Stimulated activated CD8-positive, alpha-beta memory T cell treated with anti-CD3 and anti-CD28 coated beads, Interleukin-7, amount 100 ng/mL, for 1 hour (primary cell): ENCODE results near the gene KRTAP5-7.
"Not testable (repeated sequence)": the region's sequence is repeated elsewhere in the genome, so short reads cannot be mapped to it uniquely, and the experiment has no call there.

Experiments used
- DNase-seq, 2 donors: peaks; one replicate each; pipeline ENCODE4 v3.0.0-alpha.2; 2020; ENCODE audit warnings: low read depth in 2 of 2

The KRTAP5-7 gene

DNA sequence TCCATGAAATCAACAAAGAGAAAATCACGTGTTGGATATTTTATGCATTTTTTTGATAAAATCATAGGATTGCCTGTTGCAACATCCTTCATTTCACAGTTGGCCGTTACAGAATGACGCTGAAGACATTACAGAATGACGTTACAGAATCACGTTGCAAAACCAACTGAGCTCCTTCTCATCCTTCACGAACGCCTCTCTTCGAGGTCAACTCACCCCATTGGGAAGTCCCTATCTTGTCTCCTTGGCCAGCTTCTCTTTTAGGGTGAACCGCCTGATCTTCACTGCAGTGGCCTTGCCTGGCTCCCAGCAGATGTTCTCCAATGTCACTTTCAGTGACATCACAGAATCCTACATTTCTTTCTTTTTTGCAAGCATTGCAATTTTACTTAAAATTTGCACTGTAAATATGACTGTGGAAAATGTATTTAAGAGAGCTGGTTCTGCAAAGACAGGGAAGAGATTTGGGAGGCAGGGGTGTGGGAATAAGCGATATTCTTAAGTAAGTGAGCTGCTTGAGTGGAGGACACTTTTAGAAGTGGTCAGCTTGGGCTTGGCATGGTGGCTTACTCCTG, 5.1 kb downstream of the KRTAP5-7 start:
- DNase-seq: no peak

DNA sequence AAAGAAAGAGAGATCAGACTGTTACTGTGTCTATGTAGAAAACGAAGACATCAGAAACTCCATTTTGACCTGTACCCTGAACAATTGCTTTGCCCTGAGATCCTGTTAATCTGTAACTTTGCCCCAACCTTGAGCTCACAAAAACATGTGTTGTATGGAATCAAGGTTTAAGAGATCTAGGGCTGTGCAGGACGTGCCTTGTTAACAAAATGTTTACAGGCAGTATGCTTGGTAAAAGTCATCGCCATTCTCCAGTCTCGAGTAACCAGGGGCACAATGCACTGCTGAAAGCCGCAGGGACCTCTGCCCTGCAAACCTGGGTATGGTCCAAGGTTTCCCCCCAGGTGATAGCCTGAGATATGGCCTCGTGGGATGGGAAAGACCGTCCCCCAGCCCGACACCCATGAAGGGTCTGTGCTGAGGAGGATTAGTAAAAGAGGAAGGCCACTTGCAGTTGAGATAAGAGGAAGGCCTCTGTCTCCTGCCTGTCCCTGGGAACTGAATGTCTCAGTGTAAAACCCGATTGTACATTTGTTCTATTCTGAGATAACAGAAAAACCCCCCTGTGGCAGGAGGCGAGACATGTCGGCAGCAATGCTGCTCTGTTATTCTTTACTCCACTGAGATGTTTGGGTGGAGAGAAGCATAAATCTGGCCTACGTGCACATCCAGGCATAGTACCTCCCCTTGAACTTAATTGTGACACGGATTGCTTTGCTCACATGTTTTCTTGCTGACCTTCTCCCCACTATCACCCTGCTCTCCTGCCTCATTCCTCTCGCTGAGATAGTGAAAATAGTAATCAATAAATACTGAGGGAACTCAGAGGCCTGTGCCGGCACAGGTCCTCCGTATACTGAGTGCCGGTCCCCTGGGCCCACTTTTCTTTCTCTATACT, 7.9 kb downstream of the KRTAP5-7 start:
- not testable (repeated sequence) for DNase-seq

DNA sequence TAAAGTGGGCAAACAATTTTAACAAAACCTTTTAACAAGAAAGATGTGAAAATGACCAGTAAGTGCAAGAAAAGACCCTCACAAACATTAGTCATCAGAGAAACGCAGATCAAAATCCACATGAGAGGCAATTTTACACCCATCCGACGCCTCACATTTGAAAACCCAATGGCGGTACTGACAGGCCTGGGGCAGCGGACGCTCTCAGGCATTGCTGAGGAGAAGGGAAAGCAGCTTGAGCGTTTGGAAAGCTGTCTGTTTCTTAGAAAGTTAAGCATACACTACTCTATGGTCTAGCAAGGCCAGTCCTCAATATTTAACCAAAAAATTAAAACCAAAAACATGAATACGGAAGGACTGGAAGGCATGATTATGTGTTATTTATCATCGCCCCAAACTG, 8.8 kb downstream of the KRTAP5-7 start:
- DNase-seq: no peak

DNA sequence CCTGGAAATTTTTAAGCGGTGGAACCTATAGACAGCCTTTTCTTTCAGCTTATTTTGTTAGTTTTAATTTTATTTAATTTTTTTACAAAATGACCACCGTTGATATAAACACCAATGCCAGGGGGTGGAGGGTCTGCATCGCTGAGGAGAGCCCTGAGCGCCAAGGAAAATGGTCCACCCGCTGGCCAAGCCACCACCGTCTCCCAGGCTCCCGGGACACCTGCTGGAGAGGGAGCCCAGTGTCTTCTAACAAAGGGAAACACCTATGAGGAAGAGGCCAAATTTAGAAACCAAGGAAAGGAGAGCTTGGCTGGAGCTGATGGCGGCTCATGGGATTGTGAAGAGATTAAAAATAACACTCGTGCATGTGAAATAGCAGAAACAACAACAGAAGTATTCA, 10.5 kb downstream of the KRTAP5-7 start:
- no peak for DNase-seq

DNA sequence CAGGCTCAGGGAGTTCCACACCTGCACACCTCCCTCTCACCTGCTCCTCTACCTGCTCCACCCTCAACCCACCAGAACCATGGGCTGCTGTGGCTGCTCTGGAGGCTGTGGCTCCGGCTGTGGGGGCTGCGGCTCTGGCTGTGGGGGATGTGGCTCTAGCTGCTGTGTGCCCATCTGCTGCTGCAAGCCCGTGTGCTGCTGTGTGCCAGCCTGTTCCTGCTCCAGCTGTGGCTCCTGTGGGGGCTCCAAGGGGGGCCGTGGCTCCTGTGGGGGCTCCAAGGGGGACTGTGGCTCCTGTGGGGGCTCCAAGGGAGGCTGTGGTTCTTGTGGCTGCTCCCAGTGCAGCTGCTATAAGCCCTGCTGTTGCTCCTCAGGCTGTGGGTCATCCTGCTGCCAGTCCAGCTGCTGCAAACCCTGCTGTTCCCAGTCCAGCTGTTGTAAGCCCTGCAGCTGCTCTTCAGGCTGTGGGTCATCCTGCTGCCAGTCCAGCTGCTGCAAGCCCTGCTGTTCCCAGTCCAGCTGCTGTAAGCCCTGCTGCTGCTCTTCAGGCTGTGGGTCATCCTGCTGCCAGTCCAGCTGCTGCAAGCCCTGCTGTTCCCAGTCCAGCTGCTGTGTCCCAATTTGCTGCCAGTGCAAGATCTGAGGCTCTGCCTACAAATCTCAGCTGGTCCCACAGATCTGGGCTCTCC, 11.1 kb downstream of the KRTAP5-7 start, which contains the start of gene KRTAP5-8:
Gene KRTAP5-8, plus strand, starts transcription at position 49 of the 689 bp plus-strand sequence. Its CDS starts 31 bp downstream, at position 80.
- DNase-seq: not testable (repeated sequence)

DNA sequence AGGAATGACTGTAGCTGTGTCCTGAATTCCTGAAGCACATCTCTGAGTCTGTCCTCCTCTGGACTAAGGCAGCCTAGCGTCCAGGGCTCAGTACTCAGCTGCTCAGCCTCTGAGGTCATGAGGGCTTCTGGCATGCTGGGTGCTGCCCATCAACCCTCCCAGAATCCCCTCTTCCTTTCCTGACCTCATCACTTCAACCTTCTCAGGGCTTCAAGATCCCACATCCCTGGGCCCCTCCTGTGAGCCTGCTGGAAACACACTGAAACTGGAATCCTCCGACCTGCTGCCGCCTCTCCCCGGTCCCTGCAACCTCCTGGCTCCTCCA, 11.6 kb downstream of the KRTAP5-7 start:
- no peak for DNase-seq

DNA sequence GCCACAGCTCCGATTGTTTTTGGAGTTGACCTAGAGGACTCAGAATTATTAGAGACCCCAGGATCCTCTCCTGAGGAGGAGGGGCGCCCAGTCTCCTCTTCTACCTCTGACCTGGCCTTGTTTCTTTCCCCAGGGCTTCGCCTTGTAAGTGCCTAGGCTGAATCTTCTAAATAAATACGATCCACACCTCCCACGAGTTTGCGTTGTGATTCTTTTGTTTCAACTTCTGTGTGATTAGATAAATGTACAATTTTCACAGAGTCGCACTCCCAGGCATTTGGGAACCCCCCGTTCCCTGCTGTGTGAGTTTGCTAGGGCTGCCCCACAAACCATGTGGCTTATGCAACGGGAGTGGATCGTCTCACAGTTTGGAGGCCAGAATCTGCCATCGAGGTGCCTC, 11.9 kb downstream of the KRTAP5-7 start:
- no peak for DNase-seq

DNA sequence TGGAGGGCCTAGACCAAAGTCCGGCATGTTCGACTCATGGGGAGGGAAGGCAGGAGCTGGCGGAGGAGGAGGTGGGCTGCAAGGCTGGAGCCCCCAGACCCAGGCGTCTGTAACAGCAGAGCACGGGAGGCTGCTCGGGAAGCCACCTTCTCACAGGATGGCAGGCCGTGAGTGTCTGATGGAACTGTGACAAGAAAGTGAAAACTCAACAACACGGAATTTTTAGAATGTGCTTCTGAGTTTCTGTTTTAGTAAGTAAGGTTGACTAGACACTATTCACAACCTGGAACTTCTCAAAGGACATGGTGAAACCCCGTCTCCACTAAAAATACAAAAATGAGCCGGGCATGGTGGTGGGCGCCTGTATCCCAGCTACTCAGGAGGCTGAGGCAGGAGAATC, 12.9 kb downstream of the KRTAP5-7 start:
- not testable (repeated sequence) for DNase-seq

DNA sequence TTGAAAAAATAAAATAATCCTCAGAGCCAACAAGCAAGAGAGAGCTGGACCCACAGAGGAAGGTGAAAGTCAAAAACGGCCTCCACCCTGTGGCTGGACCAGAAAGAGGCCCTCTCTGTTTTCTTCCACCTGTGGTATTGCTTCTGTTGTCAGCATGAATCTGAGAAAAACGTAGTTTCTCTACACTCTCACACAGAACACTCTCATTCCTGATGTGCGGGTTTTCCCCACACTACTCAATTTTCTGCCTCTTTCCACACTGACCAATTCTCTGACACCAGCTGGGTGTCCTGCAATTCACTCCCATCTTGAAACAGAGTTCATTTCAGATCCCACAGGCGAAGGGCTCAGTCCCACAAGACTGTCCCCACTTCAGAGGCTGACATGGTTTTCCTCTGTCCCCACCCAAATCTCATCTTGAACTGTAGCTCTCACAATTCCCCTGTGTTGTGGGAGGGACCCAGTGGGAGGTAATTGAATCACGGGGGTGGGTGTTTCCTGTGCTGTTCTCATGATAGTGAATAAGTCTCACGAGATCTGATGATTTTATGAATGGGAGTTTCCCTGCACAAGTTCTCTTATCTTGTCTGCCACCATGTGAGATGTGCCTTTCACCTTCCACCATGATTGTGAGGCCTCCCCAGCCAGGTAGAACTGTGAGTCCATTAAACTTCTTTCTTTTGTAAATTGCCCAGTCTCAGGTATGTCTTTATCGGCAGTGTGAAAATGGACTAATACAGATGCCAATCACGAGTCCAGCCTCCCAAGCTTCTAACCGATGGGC, 13.6 kb downstream of the KRTAP5-7 start:
- DNase-seq: not testable (repeated sequence)

DNA sequence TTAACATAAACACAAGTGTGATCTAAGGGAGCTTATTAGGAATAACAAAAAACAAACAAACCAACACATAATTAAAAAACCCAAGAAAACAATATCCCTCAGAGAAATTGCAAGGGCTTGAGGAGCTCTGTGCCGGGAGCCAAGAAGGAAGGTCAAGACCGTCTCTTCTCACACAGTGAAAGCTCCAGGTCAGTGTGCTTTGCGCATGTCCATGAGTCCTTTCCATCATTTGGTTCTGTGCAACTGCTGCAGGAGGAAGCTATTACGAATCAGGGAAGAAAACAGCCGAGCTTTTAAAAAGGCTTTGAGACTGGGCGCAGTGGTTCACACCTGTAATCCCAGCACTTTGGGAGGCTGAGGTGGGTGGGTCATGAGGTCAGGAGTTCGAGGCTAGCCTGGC, 15.3 kb downstream of the KRTAP5-7 start:
- DNase-seq: no peak

DNA sequence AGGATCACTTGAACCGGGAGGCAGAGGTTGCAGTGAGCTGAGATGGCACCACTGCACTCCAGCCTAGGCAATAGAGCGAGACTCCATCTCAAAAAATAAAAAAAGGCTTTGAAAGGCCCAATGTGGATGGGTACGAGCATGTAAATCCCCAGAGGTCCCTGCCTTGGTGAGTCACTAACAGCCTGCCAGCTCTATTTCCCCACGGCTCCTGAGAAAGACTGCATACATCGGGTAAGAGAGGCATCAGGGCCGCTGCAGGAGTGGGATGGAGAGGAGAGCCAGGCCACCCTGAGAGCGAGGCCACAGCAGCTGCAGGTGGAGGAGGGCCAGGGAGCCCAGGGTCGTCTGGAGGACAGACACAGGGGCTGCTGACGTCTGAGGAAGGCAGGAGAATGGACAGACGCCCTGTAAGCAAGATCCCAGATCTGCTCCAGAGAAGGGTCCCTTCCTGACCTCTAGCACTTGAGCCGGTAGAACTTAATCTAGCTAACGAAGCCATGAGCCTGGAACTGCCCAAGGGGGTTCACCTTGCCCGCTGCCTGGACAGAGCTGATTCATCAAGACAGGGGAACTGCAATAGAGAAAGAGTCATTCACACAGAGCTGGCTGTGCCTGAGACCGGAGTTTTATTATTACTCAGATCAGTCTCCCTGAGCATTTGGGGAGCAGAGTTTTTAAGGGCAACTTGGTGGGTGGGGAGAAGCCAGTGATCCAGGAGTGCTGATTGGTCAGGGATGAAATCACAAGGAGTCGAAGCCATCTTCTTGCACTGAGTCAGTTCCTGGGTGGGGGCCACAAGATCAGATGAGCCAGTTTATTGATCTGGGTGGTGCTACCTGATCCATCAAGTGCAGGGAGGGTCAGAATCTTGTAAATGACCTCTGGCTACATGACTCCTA, 16.1 kb downstream of the KRTAP5-7 start:
- no peak for DNase-seq

DNA sequence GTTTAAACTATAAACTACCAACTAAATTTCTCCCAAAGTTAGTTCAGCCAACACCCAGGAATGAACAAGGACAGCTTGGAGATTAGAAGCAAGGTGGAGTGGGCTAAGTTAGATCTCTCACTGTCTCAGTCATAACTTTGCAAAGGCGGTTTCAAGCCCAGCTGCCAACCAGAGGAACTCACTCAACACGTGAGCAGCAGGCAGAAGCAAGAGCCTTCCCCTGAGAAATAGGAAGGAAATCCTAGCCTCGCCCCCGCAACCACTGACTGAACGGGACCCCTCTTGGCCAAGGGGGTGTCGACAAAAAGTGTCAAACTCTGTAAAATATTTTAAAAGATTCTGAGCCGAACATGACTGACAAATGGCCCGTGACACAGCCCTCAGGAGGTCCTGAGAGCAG, 16.8 kb downstream of the KRTAP5-7 start:
- DNase-seq: no peak

DNA sequence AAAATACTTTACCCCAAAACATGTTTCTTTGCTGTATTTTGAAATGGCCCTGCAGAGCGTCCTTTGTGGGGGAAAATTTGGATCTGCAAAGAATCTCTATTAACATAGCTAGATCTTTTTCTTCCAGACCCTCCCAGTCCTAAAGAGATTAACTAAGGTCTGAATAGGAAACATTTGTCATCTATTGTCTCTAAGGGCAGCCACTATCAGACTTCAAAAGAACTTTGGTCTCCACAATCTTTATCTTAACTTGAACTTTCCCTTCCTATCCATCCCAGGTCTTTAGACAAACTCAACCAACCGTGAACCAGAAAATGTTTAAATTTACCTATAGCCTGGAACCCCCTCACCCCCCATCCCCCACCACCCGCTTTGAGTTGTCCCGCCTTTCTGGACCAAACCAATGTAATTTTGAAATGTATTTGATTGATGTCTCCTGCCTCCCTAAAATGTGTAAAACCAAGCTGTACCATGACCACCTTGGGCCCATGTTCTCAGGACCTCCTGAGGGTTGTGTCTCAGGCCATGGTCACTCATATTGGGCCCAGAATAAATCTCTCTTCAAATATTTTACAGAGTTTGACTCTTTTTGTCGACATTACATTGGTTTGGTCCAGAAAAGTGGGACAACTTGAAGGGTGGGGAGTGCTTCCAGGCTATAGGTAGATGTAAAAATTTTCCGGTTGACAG, 17.6 kb downstream of the KRTAP5-7 start:
- no peak for DNase-seq

DNA sequence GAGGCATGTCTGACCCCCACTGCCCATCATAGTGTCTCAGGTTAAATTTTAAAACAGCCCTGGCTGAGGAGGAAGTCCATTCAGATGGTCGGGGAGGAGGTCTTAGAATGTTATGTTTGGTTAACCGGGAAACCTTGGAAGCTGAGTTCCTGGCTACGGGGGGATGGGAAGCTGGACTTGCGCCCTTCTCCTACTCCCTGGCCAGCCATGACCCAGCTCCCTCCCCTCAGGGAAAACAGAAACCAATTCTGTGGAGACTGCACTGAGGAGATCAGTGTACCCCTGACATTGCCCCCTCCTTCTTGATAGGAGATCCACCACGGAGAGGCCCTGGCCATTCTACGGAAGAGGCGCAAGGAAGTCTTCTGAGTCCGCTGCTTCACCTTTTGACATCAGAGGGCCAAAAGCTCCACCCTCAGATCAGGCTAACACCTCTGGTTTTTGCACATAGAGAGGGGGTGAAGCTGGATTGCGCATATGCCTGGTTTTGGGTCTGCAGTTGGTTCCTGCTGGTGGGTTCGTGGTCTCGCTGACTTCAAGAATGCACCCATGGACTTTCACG, 18.4 kb downstream of the KRTAP5-7 start:
- no peak for DNase-seq

DNA sequence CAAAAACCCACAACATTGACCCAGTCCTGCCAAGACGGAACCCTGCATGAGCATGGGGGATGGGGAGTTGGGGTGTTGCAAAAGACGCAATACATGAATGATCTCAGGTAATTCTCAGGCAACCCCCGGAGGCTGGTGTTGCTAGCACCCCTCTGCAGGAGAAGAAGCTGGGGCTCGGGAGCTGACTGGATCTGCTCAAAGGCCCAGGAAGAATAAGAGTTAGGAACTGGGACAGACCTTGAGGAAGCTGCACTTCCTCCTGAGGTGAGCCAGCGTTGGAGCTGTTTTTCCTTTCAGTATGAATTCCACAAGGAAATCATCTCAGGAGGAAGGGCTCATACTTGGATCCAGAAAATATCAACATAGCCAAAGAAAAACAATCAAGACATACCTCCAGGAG, 21.1 kb downstream of the KRTAP5-7 start, which contains the start of gene KRTAP5-9:
Gene KRTAP5-9, plus strand, starts transcription at position 301 of the 400 bp plus-strand sequence. CDS start 238 bp downstream, outside the sequence.
- no peak for DNase-seq

DNA sequence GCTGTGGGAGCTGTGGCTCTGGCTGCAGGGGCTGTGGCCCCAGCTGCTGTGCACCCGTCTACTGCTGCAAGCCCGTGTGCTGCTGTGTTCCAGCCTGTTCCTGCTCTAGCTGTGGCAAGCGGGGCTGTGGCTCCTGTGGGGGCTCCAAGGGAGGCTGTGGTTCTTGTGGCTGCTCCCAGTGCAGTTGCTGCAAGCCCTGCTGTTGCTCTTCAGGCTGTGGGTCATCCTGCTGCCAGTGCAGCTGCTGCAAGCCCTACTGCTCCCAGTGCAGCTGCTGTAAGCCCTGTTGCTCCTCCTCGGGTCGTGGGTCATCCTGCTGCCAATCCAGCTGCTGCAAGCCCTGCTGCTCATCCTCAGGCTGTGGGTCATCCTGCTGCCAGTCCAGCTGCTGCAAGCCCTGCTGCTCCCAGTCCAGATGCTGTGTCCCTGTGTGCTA, 21.7 kb downstream of the KRTAP5-7 start:
- no peak for DNase-seq

DNA sequence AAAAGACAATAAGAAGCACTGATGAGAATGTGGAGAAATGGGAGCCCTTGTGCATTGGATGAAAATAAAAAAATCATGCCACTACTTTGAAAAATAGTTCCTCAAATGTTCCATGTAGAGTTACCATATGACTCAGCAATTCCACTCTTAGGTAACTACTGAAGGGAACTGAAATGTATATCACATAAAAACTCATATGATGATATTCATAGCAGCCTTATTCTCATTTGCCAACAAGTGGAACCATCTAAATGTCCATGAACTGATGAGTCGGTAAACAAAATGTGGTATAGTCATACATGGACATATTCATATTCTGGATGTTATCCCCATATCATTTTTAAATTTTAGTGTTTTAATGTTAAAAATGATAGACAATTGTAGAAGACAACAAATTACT, 24.6 kb downstream of the KRTAP5-7 start:
- DNase-seq: no peak

DNA sequence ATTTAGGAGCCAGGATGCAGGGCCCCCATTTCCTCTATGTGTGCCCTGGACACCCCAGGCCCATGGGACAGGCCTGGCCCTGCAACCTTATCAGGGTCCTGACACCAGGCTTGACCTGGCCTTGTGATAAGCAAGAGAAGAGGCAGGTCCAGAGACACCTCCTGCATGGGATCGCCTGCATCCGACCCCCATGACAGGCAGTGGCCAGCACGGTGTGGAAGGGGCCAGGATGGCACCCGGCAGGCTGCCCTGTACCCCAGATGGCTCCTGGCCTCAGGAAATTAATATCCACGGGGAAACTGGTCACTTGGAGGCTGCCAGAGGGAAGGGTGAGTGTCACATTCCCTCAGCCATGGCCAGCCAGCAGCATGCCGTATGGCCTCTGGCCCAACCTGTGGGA, 27.9 kb downstream of the KRTAP5-7 start:
- DNase-seq: no peak

DNA sequence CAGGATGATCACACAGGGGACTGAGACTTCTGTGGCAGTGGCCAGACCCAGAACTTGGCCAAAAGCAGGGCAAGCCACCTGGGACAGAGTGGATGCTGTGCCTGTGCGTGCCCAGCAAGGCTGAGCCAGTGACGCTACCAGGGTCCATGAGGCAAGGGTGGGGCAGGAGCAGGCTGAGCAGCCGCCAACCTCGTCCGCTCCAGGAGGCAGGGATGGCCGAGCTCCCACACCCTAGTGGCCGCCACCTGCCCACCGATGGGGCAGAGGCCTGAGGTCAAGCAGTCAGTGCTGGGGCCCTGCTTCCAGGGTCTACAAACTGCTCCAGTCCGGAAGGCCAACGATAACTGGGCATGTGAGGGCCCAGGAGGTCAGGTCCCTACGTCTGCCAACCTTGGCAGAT, 28.4 kb downstream of the KRTAP5-7 start:
- no peak for DNase-seq

DNA sequence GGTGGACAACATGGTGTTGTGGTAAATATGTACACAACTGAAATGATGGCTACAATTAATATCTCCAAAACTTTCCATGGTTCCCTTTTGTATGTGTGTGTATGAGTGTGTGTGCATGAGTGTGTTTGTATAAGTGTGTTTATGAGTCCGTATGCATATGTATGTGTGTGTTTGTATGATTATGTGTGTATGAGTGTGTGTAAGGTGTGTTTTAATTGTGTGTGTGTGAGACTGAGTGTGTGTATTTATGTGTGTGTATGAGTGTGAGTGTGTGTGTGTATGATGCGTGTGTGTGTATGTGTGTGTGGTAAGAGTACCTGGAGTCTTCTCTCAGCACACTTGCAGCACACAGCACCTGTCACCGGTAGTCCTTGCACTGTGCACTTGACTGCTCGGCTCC, 29.0 kb downstream of the KRTAP5-7 start:
- no peak for DNase-seq
